ENCODE results near the gene TES.
"Not testable (repeated sequence)": the region's sequence is repeated elsewhere in the genome, so short reads cannot be mapped to it uniquely, and the experiment has no call there.

The TES gene

DNA sequence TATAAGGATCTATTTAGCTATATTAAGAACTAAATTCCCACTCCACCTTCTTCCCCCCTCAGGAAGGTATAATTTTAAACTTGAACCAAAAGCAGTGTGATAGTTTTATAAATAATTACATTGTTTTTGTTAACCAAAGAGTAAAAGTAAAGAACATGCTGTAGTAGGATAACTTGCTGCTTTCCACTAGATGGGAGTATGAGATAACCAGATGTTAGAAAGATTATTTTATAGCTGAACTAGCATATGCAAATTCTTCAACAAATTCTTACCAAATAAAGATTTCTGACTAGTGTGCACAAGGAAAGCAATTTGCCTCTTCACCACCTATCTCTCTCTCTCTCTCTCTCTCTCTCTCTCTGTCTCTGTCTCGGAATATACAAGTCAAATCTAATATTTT, 31.8 kb downstream of the TES start:
- DNase-seq (ENCODE audit: low read depth, low spot score) = no peak

DNA sequence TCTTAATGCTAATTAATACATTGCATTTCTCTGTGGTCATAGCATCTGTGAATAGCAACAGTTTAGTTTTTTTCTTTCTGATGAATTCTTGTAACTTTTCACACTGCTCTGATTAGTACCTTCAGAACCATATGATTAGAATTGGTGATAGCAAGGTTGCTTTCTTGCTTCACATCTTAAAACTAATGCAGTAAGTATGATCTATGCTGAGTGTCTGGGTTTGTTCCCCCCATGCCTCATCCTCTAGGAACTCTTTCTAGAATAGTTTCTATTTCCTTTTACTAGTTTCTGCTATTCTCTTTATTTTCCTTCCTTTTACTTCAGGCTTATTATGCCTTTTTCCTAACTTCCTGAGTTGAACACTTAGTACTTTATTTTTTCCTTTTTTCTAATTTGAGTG, 32.4 kb downstream of the TES start:
- DNase-seq (ENCODE audit: low read depth, low spot score) = no peak

DNA sequence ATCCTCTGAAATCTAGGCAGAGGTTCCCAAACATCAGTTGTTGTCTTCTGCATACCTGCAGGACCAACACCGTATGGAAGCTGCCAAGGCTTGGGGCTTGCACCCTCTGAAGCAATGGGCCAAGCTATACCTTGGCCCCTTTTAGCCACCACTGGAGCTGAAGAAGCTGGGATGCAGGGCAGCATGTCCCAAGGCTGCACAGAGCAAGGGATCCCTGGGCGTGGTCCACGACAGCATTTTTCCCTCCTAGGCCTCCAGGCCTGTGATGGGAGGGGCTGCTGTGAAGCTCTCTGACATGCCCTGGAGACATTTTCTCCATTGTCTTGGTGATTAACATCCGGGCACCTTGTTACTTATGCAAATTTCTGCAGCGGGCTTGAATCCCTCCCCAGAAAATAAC, 34.5 kb downstream of the TES start:
- DNase-seq (ENCODE audit: low read depth, low spot score) = not testable (repeated sequence)

DNA sequence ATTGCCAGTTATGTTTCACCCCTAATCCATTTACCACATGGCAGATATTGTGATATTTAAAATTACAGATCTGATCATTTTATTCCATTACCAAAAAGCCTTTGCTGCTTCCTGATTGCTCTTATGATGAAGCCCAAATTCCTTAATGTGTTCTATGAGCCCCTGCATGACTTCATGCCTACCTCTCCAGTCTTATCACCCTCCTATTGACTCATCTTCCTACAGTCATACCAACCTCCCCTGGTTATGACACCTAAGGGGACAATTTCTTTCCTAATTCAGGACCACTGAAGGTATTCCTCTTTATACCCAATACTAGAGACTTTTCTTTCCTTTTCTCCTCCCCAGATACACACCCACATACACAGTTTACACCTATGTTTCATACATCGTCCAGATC, 36.0 kb downstream of the TES start:
- no peak for DNase-seq (ENCODE audit: low read depth, low spot score)

DNA sequence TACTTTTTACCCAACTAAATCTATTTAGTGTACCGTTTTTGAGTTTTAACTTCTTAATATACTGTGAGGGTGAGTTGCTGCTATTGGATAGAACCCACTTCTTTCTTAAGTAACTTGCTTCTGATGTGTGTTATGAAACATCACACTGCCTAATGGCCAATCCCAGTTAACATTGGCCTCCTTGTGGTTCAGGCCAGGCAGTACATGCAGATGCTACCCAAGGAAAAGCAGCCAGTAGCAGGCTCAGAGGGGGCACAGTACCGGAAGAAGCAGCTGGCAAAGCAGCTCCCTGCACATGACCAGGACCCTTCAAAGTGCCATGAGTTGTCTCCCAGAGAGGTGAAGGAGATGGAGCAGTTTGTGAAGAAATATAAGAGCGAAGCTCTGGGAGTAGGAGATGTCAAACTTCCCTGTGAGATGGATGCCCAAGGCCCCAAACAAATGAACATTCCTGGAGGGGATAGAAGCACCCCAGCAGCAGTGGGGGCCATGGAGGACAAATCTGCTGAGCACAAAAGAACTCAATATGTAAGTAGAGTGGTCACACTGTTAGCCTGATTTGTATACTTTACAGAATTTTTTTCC, 39.7 kb downstream of the TES start:
- no peak for DNase-seq (ENCODE audit: low read depth, low spot score)

DNA sequence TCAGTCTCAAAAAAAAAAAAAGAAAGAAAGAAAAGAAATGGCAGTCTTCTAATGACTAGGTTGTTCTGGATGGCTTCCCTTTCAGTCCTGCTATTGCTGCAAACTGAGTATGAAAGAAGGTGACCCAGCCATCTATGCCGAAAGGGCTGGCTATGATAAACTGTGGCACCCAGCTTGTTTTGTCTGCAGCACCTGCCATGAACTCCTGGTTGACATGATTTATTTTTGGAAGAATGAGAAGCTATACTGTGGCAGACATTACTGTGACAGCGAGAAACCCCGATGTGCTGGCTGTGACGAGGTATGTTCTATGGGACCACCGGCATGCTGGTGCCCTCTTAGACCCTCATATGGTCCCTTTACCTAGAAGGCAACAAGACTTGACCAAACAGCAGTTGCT, 41.3 kb downstream of the TES start:
- no peak for DNase-seq (ENCODE audit: low read depth, low spot score)

DNA sequence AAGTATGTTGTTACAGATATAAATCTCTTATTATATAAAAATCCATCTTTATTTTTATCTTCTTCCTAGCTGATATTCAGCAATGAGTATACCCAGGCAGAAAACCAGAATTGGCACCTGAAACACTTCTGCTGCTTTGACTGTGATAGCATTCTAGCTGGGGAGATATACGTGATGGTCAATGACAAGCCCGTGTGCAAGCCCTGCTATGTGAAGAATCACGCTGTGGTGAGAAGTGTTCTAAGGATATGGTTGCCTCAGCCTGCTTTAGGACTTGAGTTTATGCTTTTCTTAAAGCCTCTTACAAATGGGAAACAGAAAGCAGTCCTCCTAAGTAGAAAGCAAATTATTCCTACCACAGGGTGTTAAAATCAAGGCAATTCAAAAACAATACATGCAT, 41.9 kb downstream of the TES start:
- no peak for DNase-seq (ENCODE audit: low read depth, low spot score)

DNA sequence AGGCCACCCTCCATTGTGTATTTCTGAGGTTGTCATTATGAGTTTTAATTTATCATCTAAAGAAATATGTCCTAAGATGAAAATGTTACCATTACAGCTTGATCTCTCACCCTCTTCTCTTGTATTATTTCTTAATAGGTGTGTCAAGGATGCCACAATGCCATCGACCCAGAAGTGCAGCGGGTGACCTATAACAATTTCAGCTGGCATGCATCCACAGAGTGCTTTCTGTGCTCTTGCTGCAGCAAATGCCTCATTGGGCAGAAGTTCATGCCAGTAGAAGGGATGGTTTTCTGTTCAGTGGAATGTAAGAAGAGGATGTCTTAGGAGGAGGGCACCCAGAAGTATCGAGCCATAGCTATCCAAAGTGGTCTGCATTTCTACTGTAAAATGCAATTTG, 46.8 kb downstream of the TES start:
- no peak for DNase-seq (ENCODE audit: low read depth, low spot score)

DNA sequence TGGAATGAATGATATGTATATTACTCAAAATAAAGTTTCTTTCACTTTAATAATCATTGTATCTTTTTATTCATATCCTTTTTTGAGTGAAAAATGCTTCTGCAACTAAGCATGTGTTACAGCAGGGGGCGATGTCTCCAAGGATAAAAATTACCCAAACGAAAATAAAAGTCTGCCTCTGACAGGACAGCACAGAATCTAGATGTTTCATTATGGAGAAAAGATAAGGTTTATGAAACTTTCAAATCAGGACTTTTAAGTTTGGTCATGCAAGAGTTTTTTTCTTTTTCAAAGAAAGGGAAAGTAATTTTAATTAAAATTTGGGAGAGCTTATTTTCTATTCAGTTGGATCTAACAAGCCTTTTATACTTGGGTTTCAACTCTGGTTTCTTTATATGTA, 48.4 kb downstream of the TES start:
- no peak for DNase-seq (ENCODE audit: low read depth, low spot score)

DNA sequence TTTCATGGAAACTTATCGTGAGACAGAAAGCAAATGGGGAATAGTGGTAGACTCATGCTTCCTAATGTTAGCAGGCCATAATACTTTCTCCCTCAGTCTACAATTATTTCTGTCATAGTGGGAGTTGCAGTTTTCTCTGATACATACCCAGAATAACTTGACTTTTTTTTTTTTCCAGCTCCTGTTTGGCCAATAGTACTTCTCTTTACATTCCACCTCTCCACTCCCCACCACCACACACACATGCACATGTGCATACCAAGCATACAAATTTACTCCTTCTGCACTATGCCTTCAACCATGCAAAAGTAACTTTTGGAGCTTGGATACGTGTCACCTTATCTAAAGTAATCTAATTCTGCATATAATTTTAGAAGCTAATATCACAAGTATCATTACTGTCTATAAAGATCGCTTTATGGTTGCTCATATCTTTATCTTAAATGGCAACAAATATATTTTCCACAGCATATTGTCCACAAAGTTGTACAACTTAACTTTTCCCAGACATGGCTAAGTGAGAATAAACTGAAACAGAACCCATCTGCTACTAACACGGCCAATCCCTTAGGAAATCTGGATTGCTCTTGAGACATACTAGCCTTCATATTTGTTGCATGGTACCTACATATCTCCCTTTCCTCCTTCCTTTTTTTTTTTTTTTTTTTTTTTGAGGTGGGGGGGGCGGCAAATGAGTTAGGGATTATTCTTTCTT, 49.0 kb downstream of the TES start:
- DNase-seq (ENCODE audit: low read depth, low spot score) = no peak

DNA sequence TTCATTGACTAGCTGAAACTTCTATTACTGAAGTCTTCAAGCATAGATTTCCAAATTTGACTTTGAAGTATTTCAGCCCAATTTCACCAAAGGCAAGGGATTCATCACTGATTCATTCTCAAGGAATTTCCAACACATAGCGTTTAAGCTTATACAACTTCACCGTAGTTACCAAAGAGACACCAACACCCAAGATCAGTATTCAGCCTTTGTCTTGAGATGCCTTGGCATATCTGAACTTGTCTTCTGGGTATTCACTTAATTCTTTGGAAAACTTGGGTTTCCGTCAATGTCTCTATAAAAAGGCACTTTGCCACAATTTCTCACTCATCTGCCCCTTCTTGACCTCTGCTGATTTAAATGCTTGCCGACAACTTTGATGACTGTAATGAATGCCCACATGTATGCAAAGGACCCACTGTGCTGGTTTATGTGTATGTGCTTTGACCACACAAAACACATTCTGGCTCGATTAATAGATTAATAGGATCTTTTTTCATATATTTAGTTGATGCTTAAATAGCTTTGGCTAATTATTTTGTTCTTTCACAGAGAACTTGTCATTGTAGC, 49.6 kb downstream of the TES start:
- no peak for DNase-seq (ENCODE audit: low read depth, low spot score)

DNA sequence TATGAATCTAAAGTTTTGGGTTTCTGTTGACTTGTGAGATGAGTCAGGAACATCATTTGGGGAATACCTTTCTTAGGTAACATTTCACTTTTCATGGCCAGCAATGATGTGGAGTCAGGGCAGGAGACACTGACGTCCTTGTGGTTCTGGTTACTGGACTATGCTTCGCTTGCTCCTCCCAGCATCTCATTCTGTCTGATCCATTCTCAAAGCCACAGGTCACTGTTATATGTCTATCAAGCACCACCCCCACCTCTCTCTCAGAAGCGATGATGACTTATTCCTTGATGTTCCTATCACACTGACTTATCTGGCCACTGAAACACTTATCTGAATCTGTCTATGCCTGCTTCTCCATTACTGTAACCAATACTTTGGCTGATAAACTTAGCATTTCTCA, 51.6 kb downstream of the TES start:
- DNase-seq (ENCODE audit: low read depth, low spot score) = no peak

DNA sequence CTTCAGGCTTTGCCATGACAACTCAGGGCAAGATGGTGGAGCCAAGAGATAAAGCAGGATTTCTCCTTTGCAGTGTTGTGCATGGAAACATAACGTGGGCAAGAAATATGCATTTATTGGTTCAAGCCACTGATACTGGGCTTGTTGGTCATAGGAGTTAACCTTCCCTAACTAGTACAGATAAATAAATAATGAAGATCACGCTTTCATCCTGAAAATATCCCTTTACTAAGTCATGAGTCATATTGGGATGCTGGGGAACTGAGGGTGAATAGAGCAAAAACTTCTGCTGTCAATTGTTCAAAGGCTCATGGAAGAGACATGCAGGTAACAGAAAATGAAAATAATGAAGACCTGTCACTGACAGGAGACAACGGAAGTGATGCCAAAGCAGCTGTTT, 55.5 kb downstream of the TES start:
- DNase-seq (ENCODE audit: low read depth, low spot score) = no peak

DNA sequence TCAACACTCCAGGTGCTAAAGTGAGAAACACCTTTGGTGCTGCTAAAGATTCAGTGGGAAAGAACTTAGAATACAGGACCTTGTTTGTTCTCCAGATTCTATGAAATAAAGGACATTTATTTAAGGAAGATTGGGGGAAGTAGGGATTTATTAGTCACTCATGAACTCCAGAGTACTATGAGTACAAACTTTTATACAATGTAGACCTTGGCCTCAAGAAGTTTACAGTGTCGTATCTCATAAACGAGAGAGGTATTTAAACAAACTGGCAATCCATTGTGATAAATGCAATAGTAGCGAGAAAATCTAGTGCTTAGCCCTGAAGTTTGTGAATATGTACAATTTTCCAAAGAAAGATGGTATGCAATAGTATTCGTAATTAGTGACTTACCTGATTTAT, 59.1 kb downstream of the TES start:
- no peak for DNase-seq (ENCODE audit: low read depth, low spot score)

DNA sequence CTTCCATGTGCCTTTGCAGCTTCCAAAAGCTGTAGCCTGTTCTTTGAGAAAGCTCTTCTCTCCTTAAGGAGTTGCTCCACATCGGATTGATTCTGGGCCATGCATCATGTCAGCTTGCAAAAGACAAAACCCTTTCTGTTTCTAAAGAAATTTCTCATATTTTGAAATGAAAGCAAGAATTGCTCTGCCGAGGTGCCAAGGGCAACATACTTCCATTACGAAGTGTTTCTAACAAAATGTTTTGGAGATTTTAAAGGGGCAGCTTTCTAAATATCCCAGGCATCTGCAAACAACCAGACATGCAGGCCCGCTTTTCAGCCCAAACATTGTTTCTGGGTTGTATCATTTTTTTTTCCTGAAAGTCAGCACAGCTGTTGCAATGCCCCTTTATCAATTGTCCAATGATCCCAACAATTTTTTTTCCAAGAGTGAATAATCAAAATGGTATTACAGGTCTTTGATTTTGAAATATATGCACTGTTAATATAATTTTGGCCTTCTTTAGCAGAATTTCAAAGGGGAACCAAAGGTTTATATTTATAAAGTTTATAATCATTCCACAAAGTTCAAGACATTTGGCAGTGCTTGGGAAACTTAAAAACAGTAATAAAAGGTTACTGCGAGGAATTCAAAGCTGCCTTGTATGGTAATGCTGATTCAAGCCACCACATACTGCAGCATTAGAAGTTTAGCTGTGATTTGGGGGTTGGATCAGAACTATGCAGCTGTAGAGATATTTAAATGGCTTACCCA, 61.0 kb downstream of the TES start:
- no peak for DNase-seq (ENCODE audit: low read depth, low spot score)

DNA sequence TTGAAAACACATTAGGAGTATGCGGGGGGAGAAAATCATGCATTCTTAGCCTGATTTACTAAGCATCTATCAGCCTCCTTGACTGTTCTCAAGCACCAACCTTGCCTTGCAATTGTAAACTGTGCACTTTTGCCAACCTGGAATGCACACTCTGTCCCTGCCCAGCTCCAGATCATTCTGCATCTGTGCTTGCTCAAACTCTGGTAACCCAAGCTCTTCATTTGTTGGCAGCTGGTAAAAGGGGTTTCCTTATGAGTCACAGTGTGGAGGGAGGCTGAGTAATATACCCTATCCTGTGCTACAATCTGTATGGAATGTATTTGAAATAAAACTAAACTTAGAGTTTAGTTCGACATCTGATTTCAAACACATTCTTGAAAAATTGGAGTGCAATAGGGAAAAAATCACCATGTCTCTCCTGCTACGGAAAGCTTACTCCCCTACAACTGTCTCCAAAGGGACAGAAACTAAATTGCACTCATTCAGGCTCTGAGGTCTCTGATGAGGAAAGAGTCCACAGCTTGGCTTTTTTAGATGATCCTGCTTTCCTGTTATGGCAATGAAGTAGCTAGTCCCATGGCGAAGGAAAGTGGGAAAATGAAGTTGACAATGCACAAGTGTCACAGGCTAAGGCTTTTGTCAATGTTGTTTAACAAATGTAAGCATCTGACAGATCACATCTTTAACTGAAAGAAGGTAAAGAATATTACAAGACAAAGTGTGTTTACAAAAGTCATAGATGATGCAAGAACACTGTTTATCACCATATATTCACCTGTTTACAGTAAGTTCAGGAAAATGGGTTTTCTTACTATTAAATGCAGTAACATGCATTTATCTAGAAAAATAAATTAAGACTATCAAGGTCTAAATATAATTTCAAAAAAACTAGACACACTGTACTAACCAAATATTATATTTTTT, 61.9 kb downstream of the TES start:
- DNase-seq (ENCODE audit: low read depth, low spot score) = peak; percentile 66

DNA sequence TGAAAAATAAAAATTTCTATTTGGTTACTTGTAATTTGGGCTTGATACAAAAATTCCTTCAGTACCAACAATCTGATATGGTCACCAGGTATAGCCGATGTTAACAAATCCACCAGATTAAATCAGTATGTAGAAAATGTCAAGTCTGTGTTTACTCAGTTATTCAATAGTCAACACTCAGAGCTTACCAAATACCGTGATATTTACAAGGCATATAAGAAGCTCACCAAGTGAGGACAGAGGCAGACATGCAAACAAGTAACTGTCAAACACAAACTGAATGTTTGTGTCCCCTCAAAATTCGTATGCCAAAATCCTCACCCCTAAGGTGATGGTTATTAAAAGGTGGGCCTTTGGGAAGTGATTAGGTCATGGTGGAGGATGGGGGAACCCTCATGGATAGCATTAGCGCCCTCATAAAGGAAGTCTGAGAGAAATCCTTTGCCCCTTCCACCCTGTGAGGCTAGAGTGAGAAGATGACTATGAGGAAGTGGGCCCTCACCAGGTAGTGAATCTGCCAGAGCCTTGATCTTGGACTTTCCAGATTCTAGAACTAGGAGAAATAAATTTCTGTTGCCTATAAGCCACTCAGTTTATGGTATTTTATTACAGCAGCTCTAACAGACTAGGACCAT, 63.1 kb downstream of the TES start:
- no peak for DNase-seq (ENCODE audit: low read depth, low spot score)

DNA sequence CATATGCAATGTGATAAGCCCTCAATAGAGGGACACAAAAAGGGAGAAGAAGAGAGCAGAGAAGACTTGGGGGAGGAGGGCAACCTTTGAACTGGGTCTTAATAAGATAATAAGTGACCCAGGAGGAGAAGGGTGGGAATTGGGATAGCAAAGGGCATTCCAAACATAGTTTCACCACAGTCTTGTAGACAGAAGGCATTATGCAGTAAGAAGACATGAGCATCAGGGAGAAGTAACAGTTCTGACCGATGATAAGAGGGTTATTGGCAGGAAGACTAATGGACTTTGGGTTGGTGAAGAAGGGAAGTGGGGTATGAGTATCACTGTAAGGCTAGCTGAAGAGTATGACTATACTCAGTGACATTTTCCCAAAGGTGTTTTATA, 63.6 kb downstream of the TES start:
- no peak for DNase-seq (ENCODE audit: low read depth, low spot score)

DNA sequence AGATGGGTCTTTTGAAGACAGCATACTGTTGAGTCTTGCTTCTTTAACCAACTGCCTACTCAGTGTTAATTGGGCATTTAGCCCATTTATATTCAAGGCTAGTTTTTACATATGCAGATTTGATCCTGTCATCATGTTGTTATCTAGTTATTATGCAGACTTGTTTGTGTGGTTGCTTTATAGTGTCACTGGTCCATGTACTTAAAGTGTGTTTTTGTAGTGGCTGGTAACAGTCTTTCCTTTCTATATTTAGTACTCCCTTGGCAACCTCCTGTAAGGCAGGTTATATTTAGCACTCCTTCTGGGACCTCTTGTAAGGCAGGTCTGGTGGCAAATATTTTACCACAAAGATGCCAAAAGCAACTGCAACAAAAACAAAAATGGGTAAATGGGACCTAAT, 66.7 kb downstream of the TES start:
- DNase-seq (ENCODE audit: low read depth, low spot score) = no peak

DNA sequence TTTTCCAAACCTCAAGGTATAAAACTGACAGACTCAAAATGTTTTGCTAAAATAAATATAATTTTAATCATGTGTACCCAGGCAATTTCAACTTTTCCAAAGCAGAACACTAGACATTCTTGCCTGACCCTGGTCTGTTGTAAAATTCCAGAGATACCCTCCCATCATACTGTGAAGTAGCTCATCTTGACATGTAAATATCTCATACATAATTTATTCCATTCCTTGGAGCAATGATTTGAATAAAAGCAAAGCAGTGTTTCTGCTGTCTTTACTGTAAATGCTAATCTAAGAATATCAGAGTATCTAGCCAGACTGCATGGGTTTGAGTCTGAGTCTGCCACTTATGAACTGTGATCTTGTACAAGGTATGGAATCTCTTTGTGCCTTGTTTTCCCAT, 68.9 kb downstream of the TES start:
- no peak for DNase-seq (ENCODE audit: low read depth, low spot score)

DNA sequence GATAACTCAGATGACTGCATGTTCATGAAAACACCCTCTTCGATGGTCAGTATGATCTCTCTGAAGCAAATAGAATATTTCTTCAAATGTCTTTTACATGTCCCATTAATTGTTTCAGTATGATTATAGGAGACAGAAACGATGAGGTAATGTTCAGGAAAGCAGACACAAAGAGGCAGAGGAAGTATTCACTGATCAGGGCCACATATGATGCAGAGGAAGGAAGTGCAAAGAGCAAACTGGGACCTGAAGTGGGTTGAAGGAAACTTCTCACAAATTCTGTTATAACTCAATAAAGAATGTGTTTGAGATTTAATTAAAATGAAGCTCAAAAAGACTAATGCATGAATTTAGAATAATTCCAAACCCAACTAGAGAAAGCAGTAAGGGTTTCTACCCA, 70.5 kb downstream of the TES start:
- DNase-seq (ENCODE audit: low read depth, low spot score) = no peak
